HG03565 (cell line): Measurements from ENCODE around the gene EFHD2.
"Not testable (repeated sequence)": the region's sequence is repeated elsewhere in the genome, so short reads cannot be mapped to it uniquely, and the experiment has no call there.

Experiments
- ATAC-seq: cut with Tn5 transposase; IDR thresholded peaks from one replicate; pipeline ENCODE4 v1.9.1; 2021; ENCODE audit warnings: mild to moderate bottlenecking, moderate library complexity; ENCODE audit not compliant: unreplicated experiment

Gene EFHD2

DNA sequence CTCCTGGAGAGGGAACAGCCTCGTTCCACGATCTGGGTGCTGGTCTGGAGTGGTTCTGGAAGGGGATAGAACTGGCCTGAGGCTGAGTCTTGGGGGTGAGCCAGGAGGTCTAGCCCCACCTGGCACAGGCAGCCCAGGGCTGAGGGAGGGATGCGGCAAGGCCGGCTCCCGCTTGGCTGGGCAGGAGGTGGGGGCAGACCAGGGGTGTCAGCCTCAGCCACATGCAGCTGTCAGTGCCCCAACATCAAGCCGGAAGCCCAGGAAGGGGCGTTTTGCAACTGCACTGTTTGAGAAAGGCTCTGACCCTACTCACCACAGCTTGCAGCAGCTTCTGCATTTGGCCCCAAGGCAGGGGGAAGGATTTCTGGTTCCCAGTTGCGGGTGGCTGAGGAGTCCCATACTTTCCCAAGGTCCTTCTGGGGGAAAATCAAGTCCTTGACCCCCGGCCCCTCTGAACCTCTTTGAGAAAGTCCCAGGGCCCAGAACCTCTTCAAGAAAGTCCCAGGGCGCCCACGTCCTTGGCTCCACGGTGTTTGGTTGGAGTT lies 2.0 kb downstream of the EFHD2 start:
- peak; percentile 30 for ATAC-seq

DNA sequence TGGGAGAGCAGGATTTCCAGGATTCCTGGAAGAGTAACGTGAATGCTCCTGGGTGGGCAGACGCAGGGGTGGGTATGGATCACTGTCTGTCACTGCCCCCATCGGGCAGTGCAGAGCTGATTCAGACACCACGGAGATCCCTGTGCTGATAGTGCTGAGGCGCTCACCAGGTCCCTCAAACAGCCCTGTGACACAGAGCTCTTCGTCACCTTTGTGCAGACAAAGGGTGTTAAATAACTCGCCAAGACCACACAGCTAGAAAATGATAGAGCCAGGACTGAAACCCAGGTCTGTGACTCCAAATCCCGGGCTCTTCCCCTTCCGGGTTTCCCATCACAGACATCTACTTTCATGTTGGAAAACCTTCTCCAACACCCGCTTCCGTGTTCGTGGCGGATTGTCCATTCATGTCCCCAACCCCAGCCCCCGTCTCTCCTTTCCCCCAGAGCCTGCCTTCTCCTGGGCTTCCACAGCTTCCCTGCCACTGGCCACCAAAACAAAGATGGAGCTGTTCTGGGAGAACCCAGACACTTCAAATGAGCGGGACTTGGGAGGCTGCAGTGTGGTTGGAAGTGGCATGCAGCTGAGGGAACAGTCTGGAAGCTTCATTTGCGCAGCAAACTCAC lies 2.6 kb downstream of the EFHD2 start:
- no peak for ATAC-seq

DNA sequence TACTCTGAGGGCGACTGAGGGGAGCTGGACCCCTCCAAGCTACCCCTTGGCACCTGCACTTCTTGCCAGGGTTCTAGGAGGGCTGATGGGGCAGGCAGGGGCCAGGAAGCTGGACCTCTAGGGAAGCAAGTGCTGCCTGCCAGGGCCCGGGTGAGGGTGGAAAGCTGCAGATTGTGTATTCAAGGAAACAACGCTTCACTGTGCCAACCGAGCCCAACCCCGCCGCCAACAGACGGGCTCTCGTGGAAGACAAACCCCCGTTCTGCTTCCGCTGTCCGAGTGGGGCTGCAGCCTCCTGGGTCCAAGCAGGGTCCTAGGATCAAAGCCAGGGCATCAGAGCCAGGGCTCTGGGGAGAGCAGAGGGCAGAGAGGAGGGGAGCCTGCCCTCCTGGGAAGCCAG lies 3.2 kb downstream of the EFHD2 start:
- ATAC-seq, result no peak

DNA sequence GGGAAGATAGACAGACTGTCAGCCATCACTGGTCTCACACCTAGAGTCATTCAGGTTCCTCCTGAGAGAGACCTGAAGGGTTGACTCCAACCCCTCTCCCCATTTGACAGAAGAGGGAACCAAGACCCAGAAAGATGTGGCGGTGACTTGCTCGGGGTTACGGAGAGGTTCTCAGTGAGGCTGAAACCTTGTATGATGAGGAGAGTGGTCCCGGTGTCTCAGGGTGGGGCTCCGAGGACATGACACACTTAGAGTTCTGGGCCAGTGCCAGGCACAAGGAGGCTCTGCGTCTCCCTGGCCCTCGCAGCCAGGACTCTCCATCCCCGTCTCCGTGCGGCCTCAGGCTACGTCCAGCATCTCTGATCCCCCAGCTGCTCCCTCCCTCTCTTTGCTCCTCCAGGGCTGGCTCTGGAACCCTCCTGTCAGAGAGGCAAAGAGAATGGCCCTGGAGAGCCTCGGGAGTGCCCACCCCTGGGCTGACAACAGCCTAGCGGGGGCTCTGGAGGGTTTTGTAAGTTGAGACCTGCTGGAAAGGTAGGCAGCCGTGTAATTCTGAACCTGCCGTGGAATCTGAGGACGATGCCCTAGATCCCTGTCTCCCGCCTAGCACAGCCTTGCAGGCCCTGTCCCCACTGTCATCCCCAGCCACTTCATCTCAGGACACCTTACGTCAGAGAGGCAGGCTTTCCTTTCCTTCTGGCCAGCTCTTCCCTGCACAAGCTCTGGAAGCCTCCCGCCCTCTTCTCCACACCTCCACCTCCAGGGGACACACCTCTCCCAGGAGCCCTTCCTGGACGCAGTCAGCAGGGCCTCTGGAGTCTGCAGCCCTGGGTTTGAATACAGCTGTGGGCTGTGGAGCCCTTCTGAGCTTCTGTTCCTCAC lies 4.1 kb downstream of the EFHD2 start:
- no peak for ATAC-seq

DNA sequence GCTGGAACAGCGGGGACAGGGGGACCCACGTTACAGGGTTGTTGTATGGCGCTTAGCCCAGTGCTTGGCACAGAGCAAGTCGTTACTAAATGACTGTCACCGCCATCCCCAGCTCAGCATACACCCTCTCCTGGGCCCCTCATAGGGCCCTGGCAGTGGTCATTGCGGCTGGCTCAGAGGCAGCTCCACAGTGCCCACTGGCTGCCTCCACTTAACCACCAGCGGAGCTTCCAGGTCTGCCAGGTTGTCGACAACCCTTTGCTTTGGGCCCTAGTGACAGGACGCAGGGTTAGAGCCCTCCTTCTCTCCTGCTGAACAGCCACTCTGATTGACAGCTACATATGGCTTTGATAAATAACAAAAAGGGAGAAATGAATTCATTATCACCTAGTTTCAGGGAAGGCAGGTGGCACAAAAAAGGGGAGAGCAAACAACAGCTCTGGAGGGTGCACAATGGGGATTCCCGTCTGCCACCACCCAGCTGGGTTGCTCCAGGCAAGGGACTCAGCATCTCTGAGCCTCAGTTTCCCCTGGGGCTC lies 4.8 kb downstream of the EFHD2 start:
- ATAC-seq, result no peak

DNA sequence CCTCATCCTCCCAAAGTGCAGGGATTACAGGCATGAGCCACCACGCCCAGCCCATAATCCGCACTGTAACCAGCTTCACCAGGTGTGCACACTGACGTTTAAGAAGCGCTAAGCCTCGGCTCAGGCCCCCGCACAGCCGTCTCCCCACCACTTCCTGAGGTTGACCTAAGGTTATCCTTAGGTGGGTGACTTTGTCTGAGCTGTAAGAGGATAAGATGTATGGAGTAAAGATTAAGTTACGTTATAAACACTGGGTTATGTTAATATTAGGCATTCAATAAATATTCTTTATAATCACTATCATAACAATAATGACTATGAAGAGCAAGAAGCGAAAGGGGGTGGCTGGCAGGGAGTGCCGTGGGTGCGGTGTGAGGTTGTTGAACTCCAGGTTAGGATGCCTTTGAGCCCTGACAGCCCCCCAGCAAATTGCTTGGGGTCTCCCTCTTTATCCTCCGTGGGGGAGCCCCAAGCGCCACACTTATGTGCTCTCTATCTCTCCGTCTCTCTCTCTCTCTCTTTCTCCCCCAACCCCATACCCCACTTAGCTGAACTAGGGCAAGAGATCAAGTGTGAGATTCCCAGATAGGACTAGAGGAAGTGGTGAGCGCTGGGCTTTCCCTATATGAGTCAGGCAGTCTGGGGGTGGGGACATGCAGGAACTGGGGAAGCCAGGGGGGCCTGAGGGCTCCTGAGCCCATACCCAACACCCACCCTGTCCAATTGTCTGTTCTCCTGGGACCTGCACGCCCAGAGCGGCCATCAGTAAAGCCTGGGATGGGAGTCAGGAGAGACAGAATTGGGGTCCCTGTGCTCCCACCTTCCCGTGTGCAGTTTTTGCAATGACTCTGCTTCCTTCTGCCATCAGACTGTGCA lies 7.6 kb downstream of the EFHD2 start:
- no peak for ATAC-seq

DNA sequence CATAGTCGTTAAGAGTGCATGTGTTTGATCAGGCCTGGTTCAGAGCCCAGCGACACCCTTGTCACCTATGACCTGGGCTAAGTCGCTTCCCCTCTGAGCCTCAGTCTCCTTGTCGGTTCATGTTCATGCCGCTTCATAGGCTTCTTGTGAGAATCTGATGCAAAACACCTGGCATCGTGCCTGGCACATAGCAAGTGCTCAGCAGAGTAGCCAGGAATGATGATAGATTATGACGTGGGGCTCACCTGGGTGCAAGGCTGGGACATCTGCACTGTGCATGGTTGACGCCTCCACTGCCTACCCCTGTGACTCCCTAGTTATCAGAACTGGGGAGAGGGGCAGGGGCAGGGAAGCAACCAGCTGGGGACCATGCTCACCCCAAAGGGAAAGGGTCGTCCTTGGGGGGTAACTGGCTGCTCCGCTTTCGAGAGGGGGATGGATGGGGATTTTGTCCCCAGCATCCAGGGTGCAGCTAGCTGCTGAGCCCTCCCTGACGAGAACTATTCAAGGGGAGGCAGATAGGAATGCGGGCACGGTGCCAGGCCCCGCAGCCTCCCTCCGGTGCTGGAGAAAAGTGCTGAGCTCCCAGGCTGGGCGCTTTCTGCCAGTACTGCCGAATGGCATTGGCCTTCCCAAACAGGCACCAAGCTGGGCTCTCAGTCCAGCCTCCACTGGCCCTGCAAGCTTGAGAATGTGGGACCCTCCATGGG lies 9.3 kb downstream of the EFHD2 start:
- ATAC-seq, result no peak

DNA sequence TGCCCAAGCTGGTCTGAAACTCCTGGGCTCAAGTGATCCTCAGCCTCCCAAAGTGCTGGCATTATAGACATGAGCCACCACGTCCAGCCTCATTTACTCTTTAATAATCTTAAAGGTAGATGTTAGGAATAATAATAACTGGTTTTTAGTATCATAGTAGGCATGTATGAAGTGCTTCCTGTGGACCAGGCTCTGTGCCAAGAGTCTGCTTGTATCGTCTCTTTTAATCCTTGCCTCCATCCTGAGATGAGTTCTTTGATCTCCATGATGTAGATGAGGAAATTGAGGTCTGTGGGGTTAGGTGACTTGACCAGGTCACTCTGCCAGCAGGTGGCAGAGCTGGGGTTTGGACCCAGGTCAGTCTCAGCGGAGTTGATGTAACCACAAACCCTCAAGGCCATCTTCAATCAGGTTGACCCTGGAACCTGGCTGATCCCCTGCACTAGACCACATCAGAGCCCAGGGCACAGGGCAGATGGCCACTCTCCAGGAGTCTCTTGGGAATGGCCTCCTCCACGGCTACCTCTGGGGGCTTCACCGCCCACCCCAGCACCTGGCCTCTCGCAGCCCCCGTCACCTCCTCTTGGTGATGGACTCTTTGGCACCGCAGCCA lies 11.3 kb downstream of the EFHD2 start:
- ATAC-seq, result no peak

DNA sequence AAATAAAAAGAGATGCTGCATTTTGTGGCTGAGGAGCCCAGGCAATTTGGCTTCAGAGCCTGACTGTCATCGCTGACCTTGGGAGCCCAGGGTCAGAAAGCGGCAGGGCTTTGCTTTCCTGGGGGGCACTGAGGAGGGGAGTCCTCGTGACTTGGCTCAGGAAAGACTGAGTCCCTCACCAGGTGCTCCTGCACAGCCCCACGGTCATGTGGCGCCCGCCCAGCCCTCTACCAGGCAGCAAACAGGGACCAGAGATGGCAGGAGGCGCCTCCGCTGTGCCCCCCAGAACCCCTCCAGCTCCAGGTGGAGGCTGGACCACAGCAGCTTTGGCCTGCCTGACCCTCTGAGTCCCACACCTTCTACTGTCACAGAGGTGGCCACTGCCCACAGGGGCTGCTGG lies 13.2 kb downstream of the EFHD2 start:
- ATAC-seq, result no peak

DNA sequence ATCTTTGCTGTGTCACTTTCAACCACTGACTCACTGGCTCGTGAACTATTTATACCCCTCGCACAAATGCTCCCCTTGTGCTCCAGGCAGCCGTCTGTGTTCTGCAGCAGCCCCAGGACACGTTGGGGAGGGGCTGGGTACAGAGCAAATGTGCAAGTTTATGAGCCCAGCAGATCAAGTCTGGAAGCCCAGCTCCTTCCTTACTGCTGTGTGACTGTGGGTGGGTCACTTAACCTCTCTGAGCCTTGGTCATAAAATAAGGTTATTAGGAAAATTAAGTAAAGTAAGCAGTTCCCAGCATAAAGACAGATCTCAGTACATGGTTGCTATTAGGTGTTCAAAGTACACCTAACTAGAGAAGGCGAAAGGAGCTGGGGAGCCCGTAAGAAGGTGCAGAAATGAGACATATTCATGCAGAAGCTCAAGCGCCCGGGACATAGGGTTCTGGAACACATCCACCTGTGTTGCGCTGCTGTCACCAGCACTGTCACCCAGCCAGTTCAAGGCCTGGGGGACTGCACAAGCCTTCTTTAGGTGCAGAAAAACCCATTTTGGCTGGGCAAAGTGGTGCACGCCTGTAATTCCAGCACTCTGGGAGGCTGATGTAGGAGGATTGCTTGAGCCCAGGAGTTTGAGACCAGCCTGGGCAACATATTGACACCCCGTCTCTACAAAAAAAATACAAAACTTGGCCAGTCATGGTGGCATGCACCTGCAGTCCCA lies 13.8 kb downstream of the EFHD2 start:
- ATAC-seq, result no peak

DNA sequence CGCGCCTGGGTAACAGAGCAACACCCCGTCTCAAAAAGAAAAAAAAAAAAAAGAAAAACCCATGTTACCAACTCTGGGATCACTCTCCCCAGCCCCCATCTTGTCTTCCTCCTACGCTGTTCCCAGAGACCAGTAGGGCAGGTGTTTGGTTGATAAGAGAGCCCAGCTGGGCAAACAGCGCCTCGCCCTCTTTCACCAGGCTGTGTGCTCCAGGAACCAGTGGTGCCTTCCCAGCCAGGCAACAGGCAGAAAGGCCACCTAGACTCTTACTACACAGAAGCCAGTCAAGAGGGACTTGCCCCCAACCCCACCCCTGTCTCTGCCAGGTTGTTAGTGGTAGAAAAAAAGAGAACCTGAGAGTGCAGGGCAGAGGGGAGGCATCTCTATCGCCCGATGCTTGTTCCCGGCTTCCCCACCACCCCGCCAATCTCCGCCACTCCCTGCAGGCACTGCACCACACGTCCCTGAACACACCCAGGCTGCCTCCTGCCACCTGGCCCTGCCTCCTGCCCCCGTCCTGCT lies 14.5 kb downstream of the EFHD2 start:
- ATAC-seq, result no peak

DNA sequence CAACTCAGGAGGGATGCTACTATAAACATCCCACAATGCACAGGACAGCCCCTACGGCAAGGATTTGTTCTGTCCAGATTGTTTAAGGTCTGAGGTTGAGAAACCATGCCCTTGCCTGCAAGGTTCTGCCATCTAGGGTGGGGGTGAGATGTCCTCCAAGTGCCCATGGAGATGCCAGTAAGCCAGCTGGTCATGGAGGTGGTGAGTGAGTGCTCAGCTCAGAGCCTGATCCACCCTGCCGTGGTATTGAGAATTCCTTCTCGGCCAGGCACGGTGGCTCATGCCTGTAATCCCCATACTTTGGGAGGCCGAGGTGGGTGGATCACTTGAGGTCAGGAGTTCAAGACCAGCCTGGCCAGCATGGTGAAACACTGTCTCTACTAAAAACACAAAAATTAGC lies 15.3 kb downstream of the EFHD2 start:
- ATAC-seq, result no peak

DNA sequence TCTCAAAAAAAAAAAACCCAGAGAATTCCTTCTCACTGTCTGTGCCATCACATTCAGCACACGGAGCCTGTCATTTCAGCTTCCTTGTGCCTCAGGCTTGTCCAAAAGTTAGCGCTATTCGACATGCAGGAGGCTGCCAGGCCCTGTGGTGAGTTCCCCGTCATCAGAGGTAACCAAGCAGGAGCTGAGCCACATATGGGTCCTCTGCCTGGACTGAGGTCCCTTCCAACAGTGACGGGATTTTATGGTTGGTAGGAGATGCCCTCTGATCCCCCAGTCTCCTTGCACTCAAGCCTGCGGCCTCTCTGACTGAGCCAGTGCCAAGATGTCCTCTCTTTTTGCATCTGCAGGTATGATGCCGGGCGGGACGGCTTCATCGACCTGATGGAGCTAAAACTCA lies 15.8 kb downstream of the EFHD2 start:
- no peak for ATAC-seq

DNA sequence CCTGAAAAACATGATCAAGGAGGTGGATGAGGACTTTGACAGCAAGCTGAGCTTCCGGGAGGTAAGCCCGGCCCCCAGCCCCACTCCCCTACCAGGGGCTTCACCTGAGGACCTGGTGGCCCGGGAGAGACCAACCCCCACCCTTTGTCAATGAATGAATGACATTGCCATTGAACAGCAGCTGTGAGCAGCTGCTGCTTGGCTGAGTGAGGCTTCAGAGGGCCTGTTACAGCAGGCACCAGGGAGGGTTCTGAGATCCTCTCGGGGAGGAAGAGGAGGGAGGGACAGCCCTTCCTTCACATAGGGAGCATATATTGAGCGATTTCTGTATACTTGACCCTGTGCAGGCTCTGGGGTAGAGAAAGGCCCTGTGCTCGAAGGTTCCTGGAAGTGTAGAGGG lies 16.3 kb downstream of the EFHD2 start:
- ATAC-seq, result no peak

DNA sequence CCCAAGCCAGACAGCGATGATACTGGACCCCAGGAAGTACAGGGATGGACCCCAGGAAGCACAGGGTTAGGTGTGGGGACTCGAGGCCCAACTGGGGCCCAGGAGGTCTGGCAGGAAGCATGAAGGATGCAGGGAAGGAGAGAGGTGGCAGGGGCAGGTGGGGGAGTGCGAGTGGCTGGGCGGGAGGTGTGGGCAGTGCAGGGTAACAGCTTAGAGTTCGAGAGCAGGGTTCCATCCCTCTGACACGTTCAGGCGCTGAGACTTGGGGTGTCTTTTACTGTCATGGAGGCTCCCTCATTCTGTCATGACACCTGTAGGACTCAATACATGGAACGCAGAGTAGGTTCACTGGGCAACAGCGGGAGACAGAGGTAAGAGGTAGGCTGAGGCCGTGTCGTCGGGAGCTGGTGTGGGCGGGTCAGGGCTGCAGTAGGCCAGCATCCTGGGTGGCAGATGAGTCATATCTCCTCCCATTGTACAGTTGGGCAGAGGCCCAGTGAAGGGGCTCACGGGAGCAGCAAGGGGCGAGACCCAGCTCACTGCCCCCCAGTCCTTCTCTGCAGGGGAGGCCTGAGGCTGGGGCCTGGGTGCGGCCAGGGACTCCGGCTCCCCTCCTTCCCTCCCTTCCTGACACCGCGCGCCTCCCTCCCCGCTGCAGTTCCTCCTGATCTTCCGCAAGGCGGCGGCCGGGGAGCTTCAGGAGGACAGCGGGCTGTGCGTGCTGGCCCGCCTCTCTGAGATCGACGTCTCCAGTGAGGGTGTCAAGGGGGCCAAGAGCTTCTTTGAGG lies 17.0 kb downstream of the EFHD2 start:
- ATAC-seq, result no peak

DNA sequence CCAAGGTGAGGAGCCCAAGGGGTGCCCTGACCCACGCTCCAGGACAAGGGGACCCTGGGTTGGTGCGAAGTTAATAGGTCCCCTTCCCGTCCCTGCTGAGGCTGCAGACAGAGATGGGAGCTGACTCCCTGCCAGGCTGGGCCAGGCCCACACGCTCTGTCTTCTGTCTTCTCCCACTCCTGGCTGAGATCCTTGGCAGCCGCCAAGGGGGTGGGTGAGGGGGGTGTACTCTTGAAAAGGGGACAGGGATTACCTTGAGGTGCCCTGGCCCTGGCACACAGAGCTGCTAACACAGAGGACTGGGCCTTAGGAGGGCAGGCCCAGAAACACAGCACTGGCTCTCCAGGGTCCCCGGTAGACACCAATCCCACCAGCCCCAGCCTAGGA lies 17.6 kb downstream of the EFHD2 start:
- ATAC-seq, result no peak

DNA sequence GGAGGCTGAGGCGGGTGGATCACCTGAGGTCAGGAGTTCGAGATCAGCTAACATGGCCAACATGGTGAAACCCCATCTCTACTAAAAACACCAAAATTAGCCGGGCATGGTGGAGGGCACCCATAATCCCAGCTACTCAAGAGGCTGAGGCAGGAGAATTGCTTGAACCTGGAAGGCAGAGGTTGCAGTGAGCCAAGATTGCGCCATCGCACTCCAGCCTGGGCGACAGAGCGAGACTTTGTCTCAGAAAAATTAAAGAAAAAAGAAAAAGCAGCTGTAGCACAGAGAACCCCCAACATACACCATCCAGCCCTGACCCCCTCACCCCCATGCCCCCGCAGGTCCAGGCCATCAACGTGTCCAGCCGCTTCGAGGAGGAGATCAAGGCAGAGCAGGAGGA lies 18.6 kb downstream of the EFHD2 start:
- not testable (repeated sequence) for ATAC-seq

DNA sequence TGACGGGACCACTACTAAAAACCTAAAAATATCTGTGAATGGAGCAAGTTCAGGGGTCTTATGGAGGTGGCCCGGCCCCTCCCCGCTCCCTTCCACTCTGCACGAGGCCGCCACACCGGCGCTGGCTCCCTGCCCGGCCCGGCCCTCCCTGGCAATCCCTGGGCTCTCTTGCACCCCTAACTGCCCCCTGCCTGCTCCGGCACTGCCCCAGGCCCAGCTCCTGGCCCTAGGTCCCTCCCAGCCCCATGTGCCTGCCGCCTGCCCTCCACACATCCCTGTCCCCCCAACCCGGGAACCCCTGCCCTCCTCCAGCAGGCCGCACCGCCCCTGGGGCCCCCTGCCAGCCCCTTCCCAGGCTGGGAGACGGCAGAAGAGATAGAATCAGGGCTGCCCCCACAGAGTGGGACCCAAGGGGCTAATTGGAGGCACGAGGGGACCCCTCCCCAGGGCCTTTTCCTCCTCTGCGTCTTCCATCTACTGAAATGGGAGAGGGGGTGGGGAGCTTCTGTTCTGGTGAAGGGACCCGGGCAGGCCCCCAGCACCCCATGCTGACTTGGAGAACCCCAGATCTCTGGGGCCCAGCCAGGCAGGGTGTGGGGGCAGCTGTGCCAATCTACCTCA lies 19.2 kb downstream of the EFHD2 start:
- no peak for ATAC-seq
